Measurements from ENCODE around the gene GATB. TPM values are rescaled to one million over a fixed set of nuclear protein-coding genes. Genes with fewer than 3 reads are reported as not detected.
"Not testable (repeated sequence)": the region's sequence is repeated elsewhere in the genome, so short reads cannot be mapped to it uniquely, and the experiment has no call there.

Gene GATB
- total RNA-seq, 1 donor from 2014 or later, result 20.9 TPM

DNA sequence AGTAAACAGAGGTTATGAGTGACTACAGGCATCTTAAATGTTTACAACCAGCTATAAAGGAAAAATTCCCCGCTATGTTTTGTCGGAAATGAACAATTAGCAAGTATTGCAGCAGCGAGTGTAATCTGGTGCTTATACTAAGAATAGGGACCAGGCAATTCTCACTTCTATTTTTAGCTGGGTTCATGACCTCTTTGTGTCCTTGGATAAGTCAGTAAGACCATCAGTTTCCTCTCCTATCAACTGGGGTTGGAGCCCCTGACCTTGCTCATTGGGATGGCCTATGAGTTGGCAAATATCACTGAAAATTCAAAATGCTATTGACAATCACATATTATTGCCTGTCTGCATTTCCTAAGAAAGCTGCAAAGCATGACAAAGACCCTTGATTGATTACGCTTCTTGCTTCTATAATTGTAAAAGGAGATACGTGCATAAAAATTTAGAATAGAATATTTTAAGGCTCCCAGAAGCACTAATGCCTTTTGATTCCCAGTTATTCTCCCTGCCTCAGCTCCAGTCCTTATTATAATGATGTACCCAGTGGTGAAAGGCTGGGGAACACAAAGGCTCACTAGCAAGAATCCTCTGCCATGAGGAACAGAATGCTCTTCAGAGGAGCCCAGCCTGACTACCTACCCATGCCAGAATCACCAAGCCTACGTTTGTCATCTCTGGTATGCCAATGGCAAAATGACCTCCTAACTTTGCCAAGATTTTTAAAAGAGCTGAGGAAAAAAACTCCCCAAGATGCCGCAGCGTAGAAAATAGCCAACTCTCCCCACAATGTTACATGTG is 21.9 kb downstream of the GATB start:
- TF ChIP-seq, protein P1, sequence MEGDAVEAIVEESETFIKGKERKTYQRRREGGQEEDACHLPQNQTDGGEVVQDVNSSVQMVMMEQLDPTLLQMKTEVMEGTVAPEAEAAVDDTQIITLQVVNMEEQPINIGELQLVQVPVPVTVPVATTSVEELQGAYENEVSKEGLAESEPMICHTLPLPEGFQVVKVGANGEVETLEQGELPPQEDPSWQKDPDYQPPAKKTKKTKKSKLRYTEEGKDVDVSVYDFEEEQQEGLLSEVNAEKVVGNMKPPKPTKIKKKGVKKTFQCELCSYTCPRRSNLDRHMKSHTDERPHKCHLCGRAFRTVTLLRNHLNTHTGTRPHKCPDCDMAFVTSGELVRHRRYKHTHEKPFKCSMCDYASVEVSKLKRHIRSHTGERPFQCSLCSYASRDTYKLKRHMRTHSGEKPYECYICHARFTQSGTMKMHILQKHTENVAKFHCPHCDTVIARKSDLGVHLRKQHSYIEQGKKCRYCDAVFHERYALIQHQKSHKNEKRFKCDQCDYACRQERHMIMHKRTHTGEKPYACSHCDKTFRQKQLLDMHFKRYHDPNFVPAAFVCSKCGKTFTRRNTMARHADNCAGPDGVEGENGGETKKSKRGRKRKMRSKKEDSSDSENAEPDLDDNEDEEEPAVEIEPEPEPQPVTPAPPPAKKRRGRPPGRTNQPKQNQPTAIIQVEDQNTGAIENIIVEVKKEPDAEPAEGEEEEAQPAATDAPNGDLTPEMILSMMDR (conservative IDR thresholded peaks at IDR 0.05; ENCODE audit: low read depth, low read length), result no peak
- H3K4me3 ChIP-seq (ENCODE audit: low read depth, low read length), result no peak overlapping the region
- no peak for DNase-seq (ENCODE audit: low read depth)

DNA sequence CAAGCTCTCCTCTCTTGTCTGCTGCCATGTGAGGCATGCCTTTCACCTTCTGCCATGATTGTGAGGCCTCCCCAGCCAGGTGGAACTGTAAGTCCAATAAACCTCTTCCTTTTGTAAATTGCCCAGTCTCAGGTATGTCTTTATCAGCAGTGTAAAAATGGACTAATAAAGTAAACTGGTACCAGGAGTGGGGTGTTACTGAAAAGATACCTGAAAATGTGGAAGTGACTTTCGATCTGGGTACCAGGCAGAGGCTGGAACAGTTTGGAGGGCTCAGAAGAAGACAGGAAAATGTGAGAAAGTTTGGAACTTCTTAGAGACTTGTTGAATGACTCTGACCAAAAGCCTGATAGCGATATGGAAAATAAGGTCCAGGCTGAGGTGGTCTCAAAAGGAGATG is 24.0 kb downstream of the GATB start:
- not testable (repeated sequence) for DNase-seq (ENCODE audit: low read depth); H3K4me3 ChIP-seq (ENCODE audit: low read depth, low read length)

DNA sequence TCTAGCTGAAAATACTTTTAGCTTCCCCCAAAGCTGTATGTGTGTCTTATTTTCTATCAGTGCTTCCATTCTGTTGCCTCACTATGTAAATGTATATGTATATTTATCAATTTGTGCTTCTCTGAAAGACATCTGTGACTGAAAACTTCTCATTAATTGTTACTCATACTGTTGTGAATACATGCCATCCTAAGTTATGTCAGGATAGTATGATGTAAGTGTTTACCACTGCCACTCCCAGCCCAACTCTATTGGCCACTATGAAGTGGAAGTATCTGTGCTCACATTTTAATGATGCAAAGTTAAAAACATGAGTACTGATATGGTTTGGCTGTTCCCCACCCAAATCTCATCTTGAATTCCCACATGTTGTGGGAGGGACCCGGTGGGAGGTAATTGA is 24.4 kb downstream of the GATB start:
- no peak overlapping the region for H3K4me3 ChIP-seq (ENCODE audit: low read depth, low read length)
- TF ChIP-seq, protein P1 (conservative IDR thresholded peaks at IDR 0.05; ENCODE audit: low read depth, low read length), result no peak
- DNase-seq (ENCODE audit: low read depth), result no peak

DNA sequence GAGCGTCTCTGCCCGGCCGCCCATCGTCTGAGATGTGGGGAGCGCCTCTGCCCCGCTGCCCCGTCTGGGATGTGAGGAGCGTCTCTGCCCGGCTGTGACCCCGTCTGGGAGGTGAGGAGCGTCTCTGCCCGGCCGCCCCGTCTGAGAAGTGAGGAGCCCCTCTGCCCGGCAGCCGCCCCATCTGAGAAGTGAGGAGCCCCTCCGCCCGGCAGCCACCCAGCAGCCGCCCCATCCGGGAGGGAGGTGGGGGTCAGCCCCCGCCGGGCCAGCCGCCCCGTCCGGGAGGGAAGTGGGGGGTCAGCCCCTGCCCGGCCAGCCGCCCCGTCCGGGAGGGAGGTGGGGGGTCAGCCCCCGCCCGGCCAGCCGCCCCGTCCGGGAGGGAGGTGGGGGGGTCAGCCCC is 29.1 kb downstream of the GATB start:
- not testable (repeated sequence) for DNase-seq (ENCODE audit: low read depth)

DNA sequence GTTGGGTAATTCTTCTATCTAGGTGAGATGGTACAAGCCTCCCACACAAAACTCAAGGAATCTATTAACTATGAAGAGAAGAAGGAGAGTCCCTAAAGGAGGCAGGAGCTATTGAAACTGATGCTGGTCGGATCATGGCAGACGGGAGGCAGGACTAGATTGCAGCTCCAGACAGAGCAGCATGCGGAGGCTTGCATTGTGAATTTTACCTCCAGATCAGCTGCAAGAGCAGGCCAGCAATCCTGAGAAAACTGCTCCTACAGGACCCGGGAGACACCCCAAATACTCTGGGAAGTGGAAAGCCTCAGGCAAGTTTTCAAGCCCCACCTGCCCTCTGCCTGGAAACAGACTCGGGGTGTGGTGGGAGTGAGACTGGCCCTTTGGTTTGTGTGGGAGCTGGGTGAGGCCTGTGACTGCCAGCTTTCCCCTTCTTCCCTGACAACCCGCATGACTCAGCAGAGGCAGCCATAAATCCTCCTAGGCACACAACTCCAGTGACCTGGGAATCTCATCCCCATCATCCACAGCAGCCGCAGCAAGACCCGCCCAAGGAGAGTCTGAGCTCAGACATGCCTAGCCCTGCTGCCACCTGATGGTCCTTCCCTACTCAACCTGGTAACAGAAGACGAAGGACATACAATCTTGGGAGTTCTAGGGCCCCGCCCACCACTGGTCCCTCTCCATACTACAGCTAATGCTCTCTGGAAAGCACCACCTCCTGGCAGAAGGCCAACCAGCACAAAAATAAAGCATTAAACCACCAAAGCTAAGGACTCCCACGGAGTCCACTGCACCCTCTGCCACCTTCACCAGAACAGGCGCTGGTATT is 30.9 kb downstream of the GATB start:
- DNase-seq (ENCODE audit: low read depth), result no peak
- TF ChIP-seq, protein P1 (conservative IDR thresholded peaks at IDR 0.05; ENCODE audit: low read depth, low read length), result no peak
- no peak overlapping the region for H3K4me3 ChIP-seq (ENCODE audit: low read depth, low read length)

More for the DNA sequence above, 29.1 kb downstream of the GATB start:
- H3K4me3 ChIP-seq (ENCODE audit: low read depth, low read length), result not testable (repeated sequence)

DNA sequence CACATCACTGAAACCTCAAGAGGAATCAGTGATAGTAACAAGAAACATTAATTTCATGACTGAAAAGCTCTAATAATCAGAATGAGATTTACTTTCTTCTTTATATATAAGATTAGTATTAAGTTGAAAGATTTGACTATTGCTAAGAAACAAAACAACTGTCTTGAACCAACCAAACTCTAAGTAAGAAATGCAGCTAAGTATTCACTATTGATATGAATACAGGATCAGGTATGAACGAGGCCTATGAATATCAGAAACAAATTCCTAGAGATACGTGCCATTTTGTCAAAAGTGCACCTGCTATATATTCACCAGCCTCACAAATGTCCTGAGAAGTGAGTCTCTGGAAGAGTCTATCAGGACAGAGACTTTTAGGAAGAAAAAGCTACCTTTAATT is 32.1 kb downstream of the GATB start:
- H3K4me3 ChIP-seq (ENCODE audit: low read depth, low read length), result no peak overlapping the region
- TF ChIP-seq, protein P1 (conservative IDR thresholded peaks at IDR 0.05; ENCODE audit: low read depth, low read length), result no peak
- DNase-seq (ENCODE audit: low read depth), result no peak

DNA sequence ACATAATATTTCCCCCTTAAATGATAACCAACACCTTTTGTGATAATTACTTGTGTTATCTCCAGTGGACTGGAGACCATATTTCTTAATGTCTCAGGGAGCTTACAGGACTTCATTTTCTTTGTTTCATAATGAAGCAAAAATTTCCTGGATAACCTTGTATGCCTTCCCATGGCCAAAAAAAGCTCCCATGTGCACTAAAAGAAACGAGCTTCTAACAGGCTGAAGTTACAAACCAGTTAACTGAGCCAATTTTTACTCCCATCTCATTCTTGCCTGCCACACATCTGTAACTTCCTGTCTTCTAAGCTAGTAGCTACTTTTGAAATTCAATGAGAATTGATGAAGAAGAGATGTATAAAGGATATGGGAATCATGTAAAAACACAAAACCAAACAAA is 32.8 kb downstream of the GATB start:
- TF ChIP-seq, protein P1 (conservative IDR thresholded peaks at IDR 0.05; ENCODE audit: low read depth, low read length), result no peak
- H3K4me3 ChIP-seq (ENCODE audit: low read depth, low read length), result no peak overlapping the region
- no peak for DNase-seq (ENCODE audit: low read depth)

DNA sequence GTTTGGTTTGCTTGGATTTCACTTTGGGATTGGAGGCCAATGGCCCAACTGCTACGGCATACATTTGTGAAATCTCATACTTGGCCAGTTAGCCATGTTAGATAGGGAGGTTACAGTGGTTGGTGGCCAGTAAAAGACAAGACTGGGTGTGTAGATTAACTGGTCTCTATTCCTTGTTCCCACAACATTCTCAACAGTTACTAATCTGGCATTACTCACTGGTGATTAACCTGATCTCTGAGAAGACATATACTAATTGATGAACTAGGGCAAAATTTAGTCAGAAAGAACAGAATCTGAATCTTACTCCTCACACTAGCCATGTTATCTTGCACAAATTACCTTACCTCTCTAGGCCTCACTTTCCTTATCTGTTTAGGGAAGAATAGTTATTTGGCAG is 33.4 kb downstream of the GATB start:
- no peak overlapping the region for H3K4me3 ChIP-seq (ENCODE audit: low read depth, low read length)
- DNase-seq (ENCODE audit: low read depth), result no peak
- TF ChIP-seq, protein P1 (conservative IDR thresholded peaks at IDR 0.05; ENCODE audit: low read depth, low read length), result no peak
